ENCODE measurements around the gene PLPP3. TPM values are rescaled to one million over a fixed set of nuclear protein-coding genes. Genes with fewer than 3 reads are reported as not detected.

PLPP3 gene
- total RNA-seq, 4 donors from 2014 or later = 29.0 to 80.0 (median 39.4) TPM

DNA sequence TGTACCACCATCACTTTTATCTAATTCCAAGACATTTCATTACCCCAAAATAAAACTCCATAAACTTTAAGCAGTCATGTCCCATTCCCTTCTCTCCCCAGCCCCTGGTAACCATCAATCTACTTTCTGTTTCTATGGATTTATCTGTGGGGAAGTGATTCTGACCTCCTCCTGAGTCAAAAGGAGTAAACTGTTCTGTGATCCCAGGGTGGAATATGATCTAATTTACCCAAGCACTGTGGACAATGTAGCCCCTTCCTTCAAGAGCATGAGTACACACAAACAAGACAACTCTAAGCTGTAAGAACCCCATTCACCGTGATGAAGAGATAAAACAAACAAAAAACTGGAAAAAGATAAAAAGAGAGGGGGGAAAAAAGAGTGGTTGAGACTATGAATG is 77.9 kb downstream of the PLPP3 start:
- no peak for DNase-seq (ENCODE audit: low spot score in 2 of 2)
- H3K36me3 ChIP-seq = peaks cover 29% of the 10 kb centered on the region
- H3K4me1 ChIP-seq = peaks cover 14% of the 10 kb centered on the region
- no peaks in the 10 kb centered on the region for H3K27me3 ChIP-seq
- H3K27ac ChIP-seq = no peak overlapping the region
- H3K9me3 ChIP-seq = no peaks in the 10 kb centered on the region
- no peak for TF ChIP-seq POLR2AphosphoS5 (IDR thresholded peaks at IDR 0.05)
- TF ChIP-seq EP300 (IDR thresholded peaks at IDR 0.05) = no peak
- TF ChIP-seq, protein P1, sequence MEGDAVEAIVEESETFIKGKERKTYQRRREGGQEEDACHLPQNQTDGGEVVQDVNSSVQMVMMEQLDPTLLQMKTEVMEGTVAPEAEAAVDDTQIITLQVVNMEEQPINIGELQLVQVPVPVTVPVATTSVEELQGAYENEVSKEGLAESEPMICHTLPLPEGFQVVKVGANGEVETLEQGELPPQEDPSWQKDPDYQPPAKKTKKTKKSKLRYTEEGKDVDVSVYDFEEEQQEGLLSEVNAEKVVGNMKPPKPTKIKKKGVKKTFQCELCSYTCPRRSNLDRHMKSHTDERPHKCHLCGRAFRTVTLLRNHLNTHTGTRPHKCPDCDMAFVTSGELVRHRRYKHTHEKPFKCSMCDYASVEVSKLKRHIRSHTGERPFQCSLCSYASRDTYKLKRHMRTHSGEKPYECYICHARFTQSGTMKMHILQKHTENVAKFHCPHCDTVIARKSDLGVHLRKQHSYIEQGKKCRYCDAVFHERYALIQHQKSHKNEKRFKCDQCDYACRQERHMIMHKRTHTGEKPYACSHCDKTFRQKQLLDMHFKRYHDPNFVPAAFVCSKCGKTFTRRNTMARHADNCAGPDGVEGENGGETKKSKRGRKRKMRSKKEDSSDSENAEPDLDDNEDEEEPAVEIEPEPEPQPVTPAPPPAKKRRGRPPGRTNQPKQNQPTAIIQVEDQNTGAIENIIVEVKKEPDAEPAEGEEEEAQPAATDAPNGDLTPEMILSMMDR (IDR thresholded peaks at IDR 0.05) = no peak
- no peak for TF ChIP-seq POLR2A (IDR thresholded peaks at IDR 0.05)
- no peak overlapping the region for H3K4me3 ChIP-seq
- WGBS = 68% methylated on average over 1 of the region's 1 CpG

DNA sequence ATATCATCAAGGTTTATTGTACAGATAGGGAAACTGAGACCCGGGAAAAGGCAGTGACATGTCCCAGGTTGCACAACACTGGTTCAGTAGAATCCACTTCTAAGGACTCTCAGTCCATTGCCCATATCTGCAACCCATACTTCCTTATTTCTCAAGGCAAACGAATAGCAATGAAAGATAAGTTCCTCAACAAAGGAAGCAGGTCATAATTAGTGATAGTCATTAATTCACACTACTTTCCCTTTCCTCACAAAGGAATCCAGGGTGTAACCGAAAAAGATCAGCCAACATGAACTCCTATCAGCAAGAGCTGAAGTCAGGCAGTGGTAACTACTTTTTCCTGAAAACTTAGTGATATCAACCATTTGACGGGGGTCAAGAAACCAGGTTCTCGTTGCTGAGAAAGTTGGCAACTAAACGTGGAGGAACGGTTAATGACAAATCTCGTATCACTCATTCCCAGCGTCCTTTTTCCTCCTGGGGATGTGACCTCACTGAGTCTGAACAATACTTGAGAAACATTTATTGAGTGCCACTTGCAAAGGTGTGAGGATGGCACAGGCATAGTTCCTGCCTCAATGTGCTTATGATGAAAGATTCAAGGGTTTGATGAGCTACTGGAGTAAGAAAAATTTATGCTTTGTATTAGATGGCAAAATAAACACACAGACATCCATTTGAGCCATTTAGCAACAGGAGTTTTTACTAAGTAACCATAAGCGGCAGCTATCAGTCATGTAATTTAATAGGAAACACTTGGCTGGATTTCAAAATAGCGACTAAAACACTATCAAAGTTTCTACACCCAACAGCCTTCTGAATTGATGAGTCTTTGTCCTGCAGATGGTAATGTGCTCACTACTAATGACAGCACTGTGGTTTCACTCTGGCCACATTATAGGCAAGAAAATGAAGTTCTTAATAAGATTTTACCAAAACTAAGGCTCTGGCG is 82.3 kb downstream of the PLPP3 start:
- no peaks in the 10 kb centered on the region for H3K27me3 ChIP-seq
- no peak overlapping the region for H3K4me3 ChIP-seq
- H3K27ac ChIP-seq = no peak overlapping the region
- H3K4me1 ChIP-seq = peaks cover 7% of the 10 kb centered on the region
- 70% methylated on average over 12 of the region's 12 CpGs for WGBS
- H3K36me3 ChIP-seq = peaks cover 26% of the 10 kb centered on the region
- H3K9me3 ChIP-seq = no peaks in the 10 kb centered on the region
- no peak for TF ChIP-seq POLR2AphosphoS5 (IDR thresholded peaks at IDR 0.05)
- TF ChIP-seq POLR2A (IDR thresholded peaks at IDR 0.05) = no peak
- TF ChIP-seq, protein P1 (IDR thresholded peaks at IDR 0.05) = no peak
- TF ChIP-seq EP300 (IDR thresholded peaks at IDR 0.05) = no peak
- DNase-seq (ENCODE audit: low spot score in 2 of 2) = no peak

DNA sequence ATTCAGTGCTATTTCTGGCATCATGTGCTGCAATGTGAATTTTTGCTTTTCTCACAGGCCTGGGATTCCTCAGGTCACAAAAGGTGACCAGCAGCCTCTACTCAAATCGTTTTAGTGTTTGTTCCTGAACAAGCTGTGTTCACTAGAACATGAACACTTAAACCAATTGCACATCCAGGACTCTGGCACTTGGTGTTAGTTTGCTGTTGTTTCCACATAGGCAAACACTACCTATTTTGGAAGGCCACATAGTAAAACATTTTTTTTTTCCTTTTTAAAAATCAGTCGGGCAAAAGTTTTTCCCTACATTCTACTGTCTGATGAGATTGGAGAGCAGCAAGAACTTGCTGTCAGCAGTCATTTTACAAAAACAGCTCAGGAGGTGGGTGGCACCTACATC is 83.2 kb downstream of the PLPP3 start:
- H3K4me1 ChIP-seq = peaks cover 11% of the 10 kb centered on the region
- H3K9me3 ChIP-seq = no peaks in the 10 kb centered on the region
- DNase-seq (ENCODE audit: low spot score in 2 of 2) = no peak
- H3K27me3 ChIP-seq = no peaks in the 10 kb centered on the region
- H3K4me3 ChIP-seq = no peak overlapping the region
- no peak overlapping the region for H3K27ac ChIP-seq
- 50% methylated on average over 2 of the region's 2 CpGs for WGBS
- no peak for TF ChIP-seq POLR2AphosphoS5 (IDR thresholded peaks at IDR 0.05)
- TF ChIP-seq POLR2A (IDR thresholded peaks at IDR 0.05) = no peak
- TF ChIP-seq EP300 (IDR thresholded peaks at IDR 0.05) = no peak
- TF ChIP-seq, protein P1 (IDR thresholded peaks at IDR 0.05) = no peak
- peaks cover 26% of the 10 kb centered on the region for H3K36me3 ChIP-seq

DNA sequence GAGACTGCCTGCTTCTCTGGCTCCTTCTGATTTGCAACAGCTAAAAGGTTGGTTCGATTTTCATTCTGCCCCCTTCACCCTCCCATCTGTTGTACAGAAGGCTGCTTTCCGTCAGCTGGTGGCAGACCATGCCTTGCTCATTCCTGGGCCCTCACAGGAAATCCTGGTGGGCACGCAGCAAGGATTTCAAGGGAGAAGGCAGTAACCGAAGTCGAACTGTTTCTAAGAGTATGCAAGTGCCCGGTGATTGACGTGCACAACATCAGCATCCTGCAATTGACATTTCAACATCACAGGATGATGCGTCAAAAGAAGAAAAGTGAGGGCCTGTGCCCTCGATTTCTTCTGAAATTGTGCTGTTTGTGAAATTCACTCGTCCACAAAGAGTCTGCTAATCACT is 83.8 kb downstream of the PLPP3 start:
- Histone ChIP-seq H3K4me3 (no peak overlapping the region), H3K27ac (no peak overlapping the region), H3K27me3 (no peaks in the 10 kb centered on the region), H3K9me3 (no peaks in the 10 kb centered on the region), H3K4me1 (peaks cover 13% of the 10 kb centered on the region), H3K36me3 (peaks cover 24% of the 10 kb centered on the region)
- 83% methylated on average over 10 of the region's 10 CpGs for WGBS
- no peak for DNase-seq (ENCODE audit: low spot score in 2 of 2)
- no peak for TF ChIP-seq POLR2A (IDR thresholded peaks at IDR 0.05)
- no peak for TF ChIP-seq EP300 (IDR thresholded peaks at IDR 0.05)
- no peak for TF ChIP-seq POLR2AphosphoS5 (IDR thresholded peaks at IDR 0.05)
- TF ChIP-seq, protein P1 (IDR thresholded peaks at IDR 0.05) = no peak

DNA sequence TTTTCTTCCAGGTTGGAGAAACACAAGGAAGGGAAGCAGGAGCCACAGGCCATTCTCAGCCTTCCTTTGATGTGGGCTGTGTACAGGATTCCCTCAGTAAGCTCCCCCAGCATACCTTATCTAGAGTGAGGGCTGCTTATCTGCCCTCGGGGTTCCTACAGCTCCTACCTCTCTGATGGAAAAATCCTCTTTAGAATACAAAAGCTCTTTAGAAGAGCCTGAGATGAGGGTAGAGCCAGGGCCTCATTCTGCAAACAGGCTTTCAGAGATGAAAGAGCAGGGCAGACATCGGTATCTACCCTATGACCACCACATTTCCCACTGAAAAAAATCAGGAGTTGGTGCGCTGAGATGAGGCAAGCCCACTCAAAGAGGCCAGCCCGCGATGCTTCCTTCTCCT is 85.1 kb downstream of the PLPP3 start:
- Histone ChIP-seq H3K4me1 (peaks cover 13% of the 10 kb centered on the region), H3K27ac (no peak overlapping the region), H3K36me3 (peaks cover 22% of the 10 kb centered on the region), H3K27me3 (no peaks in the 10 kb centered on the region), H3K4me3 (no peak overlapping the region), H3K9me3 (no peaks in the 10 kb centered on the region)
- TF ChIP-seq POLR2A (IDR thresholded peaks at IDR 0.05) = no peak
- no peak for TF ChIP-seq POLR2AphosphoS5 (IDR thresholded peaks at IDR 0.05)
- TF ChIP-seq, protein P1 (IDR thresholded peaks at IDR 0.05) = no peak
- no peak for TF ChIP-seq EP300 (IDR thresholded peaks at IDR 0.05)
- DNase-seq (ENCODE audit: low spot score in 2 of 2) = no peak
- 83% methylated on average over 5 of the region's 5 CpGs for WGBS

Data from suprapubic skin (tissue), 4 donors.